ENCODE results near the gene HPSE.

The HPSE gene

DNA sequence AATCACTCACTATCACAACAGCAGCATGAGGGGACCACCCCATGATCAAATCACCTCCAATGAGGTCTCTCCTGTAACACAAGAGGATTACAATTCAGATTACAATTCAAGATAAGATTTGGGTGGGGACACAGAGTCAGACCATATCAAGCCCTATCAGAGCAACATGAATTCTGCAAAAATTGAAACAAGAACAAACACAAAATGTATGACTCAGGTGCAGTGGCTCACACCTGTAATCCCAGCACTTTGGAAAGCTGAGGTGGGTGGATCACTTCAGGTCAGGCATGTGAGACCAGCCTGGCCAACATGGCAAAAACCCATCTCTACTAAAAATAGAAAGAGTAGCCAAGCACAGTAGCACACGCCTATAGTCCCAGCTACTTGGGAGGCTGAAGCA lies 13.4 kb upstream of the HPSE start:
- H3K27ac Mint-ChIP-seq = no peak overlapping the region
- TF ChIP-seq, protein P1, sequence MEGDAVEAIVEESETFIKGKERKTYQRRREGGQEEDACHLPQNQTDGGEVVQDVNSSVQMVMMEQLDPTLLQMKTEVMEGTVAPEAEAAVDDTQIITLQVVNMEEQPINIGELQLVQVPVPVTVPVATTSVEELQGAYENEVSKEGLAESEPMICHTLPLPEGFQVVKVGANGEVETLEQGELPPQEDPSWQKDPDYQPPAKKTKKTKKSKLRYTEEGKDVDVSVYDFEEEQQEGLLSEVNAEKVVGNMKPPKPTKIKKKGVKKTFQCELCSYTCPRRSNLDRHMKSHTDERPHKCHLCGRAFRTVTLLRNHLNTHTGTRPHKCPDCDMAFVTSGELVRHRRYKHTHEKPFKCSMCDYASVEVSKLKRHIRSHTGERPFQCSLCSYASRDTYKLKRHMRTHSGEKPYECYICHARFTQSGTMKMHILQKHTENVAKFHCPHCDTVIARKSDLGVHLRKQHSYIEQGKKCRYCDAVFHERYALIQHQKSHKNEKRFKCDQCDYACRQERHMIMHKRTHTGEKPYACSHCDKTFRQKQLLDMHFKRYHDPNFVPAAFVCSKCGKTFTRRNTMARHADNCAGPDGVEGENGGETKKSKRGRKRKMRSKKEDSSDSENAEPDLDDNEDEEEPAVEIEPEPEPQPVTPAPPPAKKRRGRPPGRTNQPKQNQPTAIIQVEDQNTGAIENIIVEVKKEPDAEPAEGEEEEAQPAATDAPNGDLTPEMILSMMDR (IDR thresholded peaks at IDR 0.05) = no peak

DNA sequence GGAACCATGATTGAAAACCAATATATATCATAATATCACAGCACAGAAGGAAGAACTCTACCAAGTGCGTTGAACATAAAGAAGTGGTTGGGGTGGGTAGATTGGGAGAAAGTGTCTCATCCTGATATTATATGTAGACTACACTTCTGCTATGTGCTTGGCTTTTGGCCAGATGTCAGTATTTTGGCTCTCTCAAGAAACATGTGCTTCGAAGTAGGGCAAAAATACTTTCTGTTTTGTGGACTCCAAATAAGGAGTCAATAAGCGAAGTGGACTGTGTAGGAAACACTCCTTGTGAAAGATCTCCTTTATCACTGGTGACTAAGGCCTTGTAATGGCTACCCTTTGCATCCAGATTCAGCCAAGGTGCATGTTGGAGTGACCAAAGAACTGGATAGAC lies 7.8 kb upstream of the HPSE start:
- peaks cover 42% of the 10 kb centered on the region for H3K9me3 Mint-ChIP-seq
- H3K27ac Mint-ChIP-seq = no peak overlapping the region
- TF ChIP-seq, protein P1 (IDR thresholded peaks at IDR 0.05) = no peak
- H3K4me1 Mint-ChIP-seq = no peaks in the 10 kb centered on the region
- H3K4me3 Mint-ChIP-seq = no peak overlapping the region
- H3K27me3 Mint-ChIP-seq (ENCODE audit: low read depth, poor library complexity) = peaks cover 6% of the 10 kb centered on the region
- DNase-seq = no peak
- H3K36me3 Mint-ChIP-seq (ENCODE audit: low read depth) = no peaks in the 10 kb centered on the region

More for the DNA sequence above, 13.4 kb upstream of the HPSE start:
- no peaks in the 10 kb centered on the region for H3K4me1 Mint-ChIP-seq
- no peaks in the 10 kb centered on the region for H3K36me3 Mint-ChIP-seq (ENCODE audit: low read depth)
- no peak for DNase-seq
- H3K9me3 Mint-ChIP-seq = peaks cover 35% of the 10 kb centered on the region
- H3K27me3 Mint-ChIP-seq (ENCODE audit: low read depth, poor library complexity) = peaks cover 6% of the 10 kb centered on the region
- no peak overlapping the region for H3K4me3 Mint-ChIP-seq

DNA sequence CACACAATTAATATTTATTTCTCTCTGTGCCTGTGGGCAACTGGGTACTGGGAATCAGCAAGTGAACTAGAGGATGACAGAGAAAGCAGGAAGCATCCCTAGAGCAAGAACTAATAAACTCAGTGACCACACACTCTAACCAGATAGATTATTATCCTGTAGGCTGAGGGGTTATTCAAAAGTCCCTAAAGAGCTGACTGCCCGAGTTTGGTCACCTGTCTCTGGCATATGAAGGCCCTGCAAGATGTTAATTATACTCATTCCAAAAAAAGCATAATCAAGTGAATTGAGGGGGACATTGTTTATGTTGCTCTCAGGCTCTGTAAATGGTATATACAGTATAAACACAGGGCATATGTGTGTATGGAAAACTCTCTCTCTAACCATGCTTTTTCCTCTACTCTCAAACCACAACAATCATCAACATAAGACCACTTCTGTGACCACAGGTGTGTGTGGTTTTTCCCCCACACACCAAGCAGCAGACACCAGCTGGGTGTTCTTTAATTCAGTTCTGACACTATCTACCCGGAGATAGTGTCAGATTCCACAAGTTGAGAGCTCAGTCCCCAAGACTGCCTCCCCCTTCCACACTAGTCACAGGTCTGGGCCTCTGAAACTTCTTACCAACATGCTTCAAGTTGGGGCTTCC lies 6.2 kb upstream of the HPSE start:
- peaks cover 32% of the 10 kb centered on the region for H3K9me3 Mint-ChIP-seq
- H3K27me3 Mint-ChIP-seq (ENCODE audit: low read depth, poor library complexity) = peaks cover 23% of the 10 kb centered on the region
- H3K36me3 Mint-ChIP-seq (ENCODE audit: low read depth) = no peaks in the 10 kb centered on the region
- no peak overlapping the region for H3K27ac Mint-ChIP-seq
- TF ChIP-seq, protein P1 (IDR thresholded peaks at IDR 0.05) = no peak
- no peak for DNase-seq
- H3K4me1 Mint-ChIP-seq = no peaks in the 10 kb centered on the region
- no peak overlapping the region for H3K4me3 Mint-ChIP-seq

DNA sequence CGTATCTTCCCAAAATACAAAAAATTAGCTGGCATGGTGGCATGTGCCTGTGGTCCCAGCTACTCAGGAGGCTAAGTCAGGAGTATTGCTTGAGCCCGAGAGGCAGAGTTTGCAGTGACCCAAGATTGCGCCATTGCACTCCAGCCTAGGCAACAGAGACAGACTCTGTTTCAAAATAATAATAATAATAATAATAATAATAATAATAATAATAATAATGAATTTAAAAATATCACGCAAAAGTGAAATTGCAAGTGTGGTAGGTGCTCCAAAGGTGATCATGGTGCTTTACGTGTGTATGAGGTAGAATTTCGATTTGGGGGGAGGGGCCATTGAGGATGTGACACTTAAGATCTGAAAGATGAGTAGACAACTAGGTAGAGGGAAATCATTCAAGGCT lies 4.9 kb upstream of the HPSE start:
- Mint-ChIP-seq H3K27me3 (ENCODE audit: low read depth, poor library complexity) (peaks cover 35% of the 10 kb centered on the region), H3K36me3 (ENCODE audit: low read depth) (no peaks in the 10 kb centered on the region), H3K4me1 (peaks cover 8% of the 10 kb centered on the region), H3K9me3 (peaks cover 25% of the 10 kb centered on the region), H3K4me3 (no peak overlapping the region), H3K27ac (no peak overlapping the region)
- no peak for DNase-seq
- TF ChIP-seq, protein P1 (IDR thresholded peaks at IDR 0.05) = no peak

DNA sequence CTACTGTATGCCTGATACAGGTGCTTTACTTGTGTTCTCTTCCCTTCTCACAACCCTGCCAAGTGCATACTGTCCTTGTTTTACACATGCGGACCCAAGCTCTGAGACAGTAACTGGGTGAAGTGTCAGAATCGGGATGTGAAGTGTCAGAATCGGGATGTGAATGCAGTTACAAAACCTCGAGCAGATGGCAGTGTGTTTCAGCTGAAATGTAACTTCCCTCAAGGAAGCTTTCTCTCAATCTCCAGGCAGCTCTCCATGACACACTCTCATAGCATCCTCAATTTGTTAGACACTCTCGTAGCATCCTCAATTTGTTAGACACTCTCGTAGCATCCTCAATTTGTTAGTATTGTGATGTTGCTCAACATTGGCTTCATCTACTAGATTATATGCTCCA lies 1.1 kb upstream of the HPSE start:
- H3K27me3 Mint-ChIP-seq (ENCODE audit: low read depth, poor library complexity) = peaks cover 64% of the 10 kb centered on the region
- H3K4me3 Mint-ChIP-seq = peak overlapping the region; percentile 81
- TF ChIP-seq, protein P1 (IDR thresholded peaks at IDR 0.05) = no peak
- H3K4me1 Mint-ChIP-seq = peaks cover 8% of the 10 kb centered on the region
- H3K36me3 Mint-ChIP-seq (ENCODE audit: low read depth) = no peaks in the 10 kb centered on the region
- DNase-seq = no peak
- H3K27ac Mint-ChIP-seq = no peak overlapping the region
- H3K9me3 Mint-ChIP-seq = peaks cover 25% of the 10 kb centered on the region

DNA sequence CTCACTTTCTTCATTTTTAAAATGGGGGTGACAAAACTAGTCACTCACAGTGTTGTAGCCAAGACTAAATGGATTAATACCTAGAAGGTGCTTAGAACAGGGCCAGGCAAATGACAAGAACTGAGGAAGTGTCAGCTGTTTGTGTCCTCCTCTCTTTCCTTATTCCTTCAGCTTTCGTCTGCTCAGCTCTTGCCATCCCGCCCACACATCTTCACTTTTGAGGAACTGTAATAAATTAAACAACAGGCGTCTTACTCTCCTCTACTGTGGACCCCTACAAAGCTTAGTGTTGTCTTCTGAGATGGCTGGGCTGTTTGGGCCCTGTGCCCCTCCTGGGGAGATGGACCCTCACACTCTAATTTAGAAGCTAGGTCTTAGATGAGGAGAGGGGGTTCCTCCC lies 2.7 kb downstream of the HPSE start:
- Mint-ChIP-seq H3K4me3 (no peak overlapping the region), H3K36me3 (ENCODE audit: low read depth) (no peaks in the 10 kb centered on the region), H3K27ac (no peak overlapping the region), H3K4me1 (peaks cover 8% of the 10 kb centered on the region), H3K9me3 (no peaks in the 10 kb centered on the region), H3K27me3 (ENCODE audit: low read depth, poor library complexity) (peaks cover 73% of the 10 kb centered on the region)
- TF ChIP-seq, protein P1 (IDR thresholded peaks at IDR 0.05) = no peak
- no peak for DNase-seq

Data from nephron progenitor cell (in vitro differentiated cells).